Uterus (tissue), 4 donors: ENCODE results near the gene RAC2. TPM values are rescaled to one million over a fixed set of nuclear protein-coding genes. Genes with fewer than 3 reads are reported as not detected.

Source experiments
- DNase-seq, 2 donors: peaks; one replicate each; pipeline ENCODE4 v3.0.0-alpha.2; 2019 to 2020
- H3K27ac ChIP-seq, 2 donors: fragments of 200-600 bp; sonication (generic); 1 replicate in 1 of 2; 2 replicates in 1 of 2; pipeline ENCODE4 v1.5.1; 2016 to 2018
- H3K27me3 ChIP-seq, 2 donors: fragments of 200-600 bp; sonication (generic); one replicate each; pipeline ENCODE4 v1.5.1; 2018 to 2019; ENCODE audit warnings: control low read depth in 1 of 2
- H3K36me3 ChIP-seq, 2 donors: fragments of 200-600 bp; sonication (generic); one replicate each; pipeline ENCODE4 v1.5.1; 2019; ENCODE audit warnings: control low read depth in 1 of 2
- H3K4me1 ChIP-seq, 2 donors: fragments of 200-600 bp; sonication (generic); one replicate each; pipeline ENCODE4 v1.5.1; 2018 to 2019; ENCODE audit warnings: control low read depth in 1 of 2
- H3K4me3 ChIP-seq, 2 donors: fragments of 200-600 bp; sonication (generic); 1 replicate in 1 of 2; 2 replicates in 1 of 2; pipeline ENCODE4 v1.5.1; 2018 to 2019; ENCODE audit warnings: mild to moderate bottlenecking in 1 of 2
- H3K9me3 ChIP-seq, 2 donors: fragments of 200-600 bp; sonication (generic); one replicate each; pipeline ENCODE4 v1.5.1; 2019; ENCODE audit warnings: control low read depth in 1 of 2
- POLR2A ChIP-seq, 2 donors: fragments of 450-650 bp; IDR thresholded peaks; one replicate each; pipeline ENCODE4 v1.6.1; 2016; ENCODE audit warnings: antibody characterized with exemption in 2 of 2, mild to moderate bottlenecking in 1 of 2, moderate library complexity in 1 of 2
- intact Hi-C: fragments of 100-400 bp; cut with DNase I; formaldehyde crosslinking; loops from one replicate; pipeline ENCODE4 v1.15.1; 2023; ENCODE audit warnings: low total_unique reads
- total RNA-seq, 4 donors: library from RNA; depleted of rRNA in 3 of 4; stranded (reverse); fragments of >200 nt in 3 of 4; gene quantifications; one replicate each; pipeline versions ENCODE4 v1.1.0 to v1.2.4, GENCODE V29; 2014 to 2023
- TF ChIP-seq, protein P1 (sequence below), 4 experiments: fragments of 200-600 bp in 2 of 4; fragments of 450-650 bp in 2 of 4; sonication (generic) in 2 of 4; IDR thresholded peaks; one replicate each; pipeline ENCODE4 v1.5.1; 2016 to 2019; ENCODE audit warnings: antibody characterized with exemption in 4 of 4, mild to moderate bottlenecking in 2 of 4, moderate library complexity in 1 of 4
- donor health status: DM: yes; HTN: yes; CAD: no.

RAC2 gene
- 1 to 10 TPM; 2.4 to 6.7 (median 4.5) TPM for total RNA-seq

DNA sequence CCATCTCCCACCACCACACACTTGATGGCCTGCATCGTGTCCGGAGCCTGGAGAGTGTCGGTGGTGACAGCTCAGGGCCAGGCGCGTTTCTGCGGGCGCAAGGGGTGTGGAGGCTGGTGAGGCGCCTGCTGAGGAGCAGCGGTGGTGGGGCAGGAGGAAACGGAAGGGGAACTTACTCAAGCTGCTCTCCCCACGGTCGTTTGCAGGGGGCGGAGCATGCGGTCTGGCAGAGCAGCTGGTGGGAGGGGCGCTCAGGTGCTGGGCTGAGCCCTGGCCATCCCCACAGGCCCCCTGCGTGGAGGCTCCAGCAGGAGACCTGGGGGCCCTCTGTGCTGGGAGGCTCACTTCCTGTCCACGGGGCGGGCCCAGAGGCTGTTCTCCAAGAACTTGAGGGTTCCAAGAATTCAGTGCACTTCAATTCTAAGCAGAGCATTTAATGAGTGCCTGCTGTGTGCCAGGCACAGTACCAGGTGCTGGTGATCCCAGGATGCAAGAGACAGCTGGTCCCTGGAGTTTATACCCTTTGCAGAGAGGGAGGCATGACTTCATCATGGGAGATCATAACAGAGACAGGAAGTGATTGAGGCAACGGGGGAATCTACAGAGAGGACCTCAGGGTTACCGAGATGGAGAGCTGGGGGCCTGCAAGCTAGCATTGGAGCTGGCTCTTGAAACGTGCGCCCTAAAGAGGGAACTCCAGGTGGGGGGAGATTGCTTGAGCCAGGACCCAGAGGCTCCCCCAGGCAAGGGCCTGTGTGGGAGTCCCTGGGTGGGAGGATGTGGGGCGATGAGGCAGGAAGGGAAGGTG lies at the start of gene RAC2:
TSS of gene RAC2 (minus strand) at position 156 of the 808 bp plus-strand sequence. CDS start at position 35, 121 bp downstream.
- intact Hi-C loops = no loop called here
- no peak within 1 kb of the TSS for H3K4me3 ChIP-seq
- H3K9me3 ChIP-seq = no peaks in the 10 kb centered on the region
- H3K36me3 ChIP-seq = no peaks in the 10 kb centered on the region
- no peaks in the 10 kb centered on the region for H3K4me1 ChIP-seq
- DNase-seq = peak; percentile 26 to 29
- TF ChIP-seq, protein P1, sequence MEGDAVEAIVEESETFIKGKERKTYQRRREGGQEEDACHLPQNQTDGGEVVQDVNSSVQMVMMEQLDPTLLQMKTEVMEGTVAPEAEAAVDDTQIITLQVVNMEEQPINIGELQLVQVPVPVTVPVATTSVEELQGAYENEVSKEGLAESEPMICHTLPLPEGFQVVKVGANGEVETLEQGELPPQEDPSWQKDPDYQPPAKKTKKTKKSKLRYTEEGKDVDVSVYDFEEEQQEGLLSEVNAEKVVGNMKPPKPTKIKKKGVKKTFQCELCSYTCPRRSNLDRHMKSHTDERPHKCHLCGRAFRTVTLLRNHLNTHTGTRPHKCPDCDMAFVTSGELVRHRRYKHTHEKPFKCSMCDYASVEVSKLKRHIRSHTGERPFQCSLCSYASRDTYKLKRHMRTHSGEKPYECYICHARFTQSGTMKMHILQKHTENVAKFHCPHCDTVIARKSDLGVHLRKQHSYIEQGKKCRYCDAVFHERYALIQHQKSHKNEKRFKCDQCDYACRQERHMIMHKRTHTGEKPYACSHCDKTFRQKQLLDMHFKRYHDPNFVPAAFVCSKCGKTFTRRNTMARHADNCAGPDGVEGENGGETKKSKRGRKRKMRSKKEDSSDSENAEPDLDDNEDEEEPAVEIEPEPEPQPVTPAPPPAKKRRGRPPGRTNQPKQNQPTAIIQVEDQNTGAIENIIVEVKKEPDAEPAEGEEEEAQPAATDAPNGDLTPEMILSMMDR (IDR thresholded peaks at IDR 0.05) = no peak
- no peak for TF ChIP-seq POLR2A (IDR thresholded peaks at IDR 0.05)
- H3K27me3 ChIP-seq = no peaks in the 10 kb centered on the region
- no peak within 1 kb of the TSS for H3K27ac ChIP-seq

DNA sequence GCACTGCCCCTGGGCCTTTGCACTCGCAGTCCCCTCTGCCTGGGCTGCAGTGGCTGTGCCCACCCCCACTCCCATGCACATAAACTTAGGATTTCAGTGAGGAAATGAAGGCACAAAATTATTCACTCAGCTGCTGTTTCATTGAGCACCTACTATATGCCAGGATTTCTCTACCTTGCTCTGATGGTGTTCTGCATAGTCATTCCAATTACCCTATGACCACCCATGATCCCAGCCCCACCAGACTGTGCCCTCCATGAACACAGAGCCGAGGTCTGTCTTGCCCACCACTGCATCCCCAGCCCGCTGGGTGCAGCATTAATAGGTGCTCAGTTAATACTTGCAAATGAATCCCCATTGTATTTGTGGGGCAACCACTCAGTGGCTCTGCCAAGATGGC lies 49.1 kb upstream of the RAC2 start:
- Histone ChIP-seq H3K9me3 (no peaks in the 10 kb centered on the region), H3K27ac (no peak overlapping the region), H3K36me3 (no peaks in the 10 kb centered on the region), H3K4me3 (no peak overlapping the region), H3K4me1 (no peaks in the 10 kb centered on the region), H3K27me3 (no peaks in the 10 kb centered on the region)
- TF ChIP-seq, protein P1 (IDR thresholded peaks at IDR 0.05) = no peak
- no peak for TF ChIP-seq POLR2A (IDR thresholded peaks at IDR 0.05)
- no peak for DNase-seq
- intact Hi-C loops = no loop called here

DNA sequence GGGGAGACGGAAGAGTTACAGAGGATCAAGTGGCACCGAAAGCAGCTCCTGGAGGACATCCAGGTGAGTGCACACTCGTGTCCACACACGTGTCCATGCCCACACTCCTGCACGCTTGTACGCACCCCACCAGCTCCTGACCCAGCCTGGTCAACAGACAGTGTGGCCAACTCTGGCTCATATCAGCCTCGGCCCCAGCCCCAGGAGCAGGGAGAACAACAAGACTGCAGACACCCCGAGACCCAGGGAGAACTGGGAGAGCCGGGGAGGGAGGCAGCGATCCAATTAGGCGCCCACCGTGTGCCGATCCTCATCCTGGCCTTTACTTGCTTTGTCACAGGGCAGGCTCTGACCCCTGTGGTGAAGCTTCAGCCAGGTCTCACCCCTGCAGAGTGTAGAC lies 48.6 kb upstream of the RAC2 start:
- H3K9me3 ChIP-seq = no peaks in the 10 kb centered on the region
- intact Hi-C loops = no loop called here
- no peak overlapping the region for H3K27ac ChIP-seq
- no peaks in the 10 kb centered on the region for H3K27me3 ChIP-seq
- H3K36me3 ChIP-seq = no peaks in the 10 kb centered on the region
- no peak for TF ChIP-seq POLR2A (IDR thresholded peaks at IDR 0.05)
- TF ChIP-seq, protein P1 (IDR thresholded peaks at IDR 0.05) = no peak
- DNase-seq = no peak
- H3K4me1 ChIP-seq = no peaks in the 10 kb centered on the region
- H3K4me3 ChIP-seq = no peak overlapping the region

DNA sequence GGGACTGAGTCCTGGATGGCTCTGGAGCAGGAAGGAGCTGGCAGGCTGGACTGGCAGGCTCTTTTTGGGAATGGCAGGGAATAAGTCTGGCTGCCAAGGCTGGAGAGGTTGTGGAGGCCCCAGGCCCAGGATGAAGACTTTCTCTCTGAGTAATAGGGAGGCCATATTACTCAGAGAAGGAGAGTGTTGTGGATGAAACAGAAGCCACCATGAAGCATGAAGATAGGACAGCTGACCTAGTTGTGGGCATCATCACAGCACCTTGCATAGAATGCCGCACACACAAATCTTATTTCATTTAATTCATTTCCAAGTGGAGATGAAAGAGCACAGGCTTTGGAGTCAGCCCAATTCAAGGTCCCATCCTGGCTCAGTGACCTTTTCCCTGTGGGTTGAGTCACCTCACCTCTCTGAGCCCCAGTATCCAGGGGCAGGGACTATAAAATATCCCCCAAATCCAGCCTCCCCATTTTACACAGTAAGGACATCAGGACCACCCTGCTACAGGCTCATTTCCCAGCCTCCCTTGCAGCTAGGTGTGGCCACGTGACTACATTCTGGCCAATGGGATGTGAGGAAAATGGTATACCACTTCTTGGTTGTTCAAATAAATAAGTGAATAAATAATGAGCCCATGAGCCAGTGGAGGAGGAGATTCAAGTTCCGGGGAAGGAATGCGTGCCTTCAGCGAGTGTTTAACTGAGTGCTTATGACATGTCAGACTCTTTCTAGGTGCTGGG lies 47.7 kb upstream of the RAC2 start:
- H3K4me1 ChIP-seq = no peaks in the 10 kb centered on the region
- no peaks in the 10 kb centered on the region for H3K9me3 ChIP-seq
- H3K27ac ChIP-seq = no peak overlapping the region
- DNase-seq = no peak
- intact Hi-C loops = no loop called here
- TF ChIP-seq, protein P1 (IDR thresholded peaks at IDR 0.05) = no peak
- TF ChIP-seq POLR2A (IDR thresholded peaks at IDR 0.05) = no peak
- H3K36me3 ChIP-seq = no peaks in the 10 kb centered on the region
- no peaks in the 10 kb centered on the region for H3K27me3 ChIP-seq
- H3K4me3 ChIP-seq = no peak overlapping the region

GRCh38 chr22:37290737-37291136 lies 46.7 kb upstream of the RAC2 start:
- intact Hi-C loops = no loop called here
- Histone ChIP-seq H3K9me3 (no peaks in the 10 kb centered on the region), H3K27me3 (no peaks in the 10 kb centered on the region), H3K36me3 (no peaks in the 10 kb centered on the region), H3K4me3 (no peak overlapping the region), H3K4me1 (no peaks in the 10 kb centered on the region), H3K27ac (no peak overlapping the region)
- no peak for TF ChIP-seq POLR2A (IDR thresholded peaks at IDR 0.05)
- TF ChIP-seq, protein P1 (IDR thresholded peaks at IDR 0.05) = no peak
- no peak for DNase-seq
